H1 (cell line): ENCODE measurements around the gene ETV5. TPM values are rescaled to one million over a fixed set of nuclear protein-coding genes. Genes with fewer than 3 reads are reported as not detected.

Source experiments
- CTCF ChIA-PET: fragments of 300-600 bp; sonication (Branson Sonifier 250); formaldehyde crosslinking; loops from one replicate; lab custom pipeline; 2021; ENCODE audit not compliant: partially characterized antibody; lab: Charles Lee
- POLR2A ChIA-PET: fragments of 300-600 bp; sonication (Branson Sonifier 250); formaldehyde crosslinking; loops from one replicate; lab custom pipeline; 2021; ENCODE audit warnings: inconsistent platforms; ENCODE audit not compliant: partially characterized antibody; lab: Charles Lee
- DNase-seq, 2 experiments: peaks; one replicate each; pipeline versions ENCODE4 v3.0.0 to v3.0.0-alpha.2; 2010 to 2022; ENCODE audit warnings: low spot score in 2 of 2, low read depth in 1 of 2, mixed read lengths in 1 of 2
- FAIRE-seq: peaks from 2 replicates; lab custom pipeline; 2011; peaks lifted over from hg19 to GRCh38; lab: Jason Lieb, UNC
- H2AFZ ChIP-seq: 2 replicates; pipeline ENCODE4 v1.8.1; 2012; ENCODE audit warnings: low read length, inconsistent platforms
- H2AK5ac ChIP-seq: 2 replicates; pipeline ENCODE4 v1.6.1; 2013; ENCODE audit warnings: low read depth, low read length
- H2BK120ac ChIP-seq: replicated peaks from 2 replicates; pipeline ENCODE3; 2013; ENCODE audit warnings: low read depth, low read length, inconsistent platforms
- H2BK12ac ChIP-seq: 2 replicates; pipeline ENCODE4 v1.6.1; 2013; ENCODE audit warnings: low read depth, low read length
- H2BK15ac ChIP-seq: 2 replicates; pipeline ENCODE4 v1.6.1; 2013; ENCODE audit warnings: low read length
- H2BK20ac ChIP-seq: 2 replicates; pipeline ENCODE4 v1.6.1; 2013; ENCODE audit warnings: low read length
- H2BK5ac ChIP-seq: 2 replicates; pipeline ENCODE4 v1.6.1; 2013; ENCODE audit warnings: low read depth, low read length
- H3K14ac ChIP-seq: 2 replicates; pipeline ENCODE4 v1.6.1; 2013; ENCODE audit warnings: inconsistent platforms; ENCODE audit not compliant: insufficient read length
- H3K18ac ChIP-seq: 2 replicates; pipeline ENCODE4 v1.6.1; 2013; ENCODE audit warnings: low read length; ENCODE audit errors: extremely low read depth
- H3K23ac ChIP-seq: 2 replicates; pipeline ENCODE4 v1.6.1; 2013; ENCODE audit warnings: inconsistent platforms; ENCODE audit not compliant: insufficient read length
- H3K23me2 ChIP-seq: 2 replicates; pipeline ENCODE4 v1.6.1; 2013; ENCODE audit warnings: low read depth, low read length
- H3K27ac ChIP-seq: 2 replicates; pipeline ENCODE4 v1.6.1; 2011; ENCODE audit warnings: low read depth, low read length, inconsistent platforms
- H3K27me3 ChIP-seq, 4 experiments: replicated peaks in 1 of 4; 1 replicate in 1 of 4; 2 replicates in 3 of 4; pipeline versions ENCODE4 v1.6.1 to v1.8.1; 2011 to 2013; ENCODE audit warnings: low read length in 3 of 4, mild to moderate bottlenecking in 3 of 4, inconsistent platforms in 2 of 4, mixed read lengths in 2 of 4, moderate library complexity in 1 of 4; ENCODE audit not compliant: control insufficient read depth in 3 of 4, insufficient read depth in 3 of 4; ENCODE audit errors: extremely low read depth in 1 of 4
- H3K36me3 ChIP-seq, 4 experiments: 2 replicates each; pipeline versions ENCODE4 v1.6.1 to v1.8.1; 2011 to 2013; ENCODE audit warnings: mild to moderate bottlenecking in 4 of 4, low read length in 3 of 4, moderate library complexity in 2 of 4, control low read depth in 1 of 4, inconsistent platforms in 1 of 4; ENCODE audit not compliant: insufficient read depth in 4 of 4, control insufficient read depth in 2 of 4
- H3K4ac ChIP-seq: replicated peaks from 2 replicates; pipeline ENCODE3; 2013; ENCODE audit warnings: low read length, low read depth, mixed read lengths, inconsistent platforms; ENCODE audit not compliant: insufficient read length
- H3K4me1 ChIP-seq, 4 experiments: replicated peaks in 1 of 4; 1 replicate in 1 of 4; 2 replicates in 3 of 4; pipeline versions ENCODE4 v1.6.1 to v1.8.1; 2011 to 2013; ENCODE audit warnings: low read length in 3 of 4, inconsistent platforms in 2 of 4, mixed read lengths in 1 of 4; ENCODE audit not compliant: insufficient read depth in 4 of 4, control insufficient read depth in 3 of 4
- H3K4me2 ChIP-seq, 2 experiments: 2 replicates each; pipeline versions ENCODE4 v1.6.1 to v1.8.1; 2011 to 2013; ENCODE audit warnings: low read depth in 2 of 2, low read length in 2 of 2, control low read depth in 1 of 2, inconsistent platforms in 1 of 2, mild to moderate bottlenecking in 1 of 2; ENCODE audit not compliant: insufficient read depth in 1 of 2
- H3K4me3 ChIP-seq, 4 experiments: fragments of 200-600, 300-600 bp in 1 of 4; sonication (generic), shearing (Covaris generic), sonication (Bioruptor Twin) in 1 of 4; 2 replicates each; pipeline versions ENCODE4 v1.5.1 to v1.8.1; 2011 to 2016; ENCODE audit warnings: low read length in 4 of 4, low read depth in 3 of 4, control low read depth in 2 of 4, inconsistent platforms in 2 of 4, mild to moderate bottlenecking in 2 of 4, mixed read lengths in 1 of 4, moderate library complexity in 1 of 4; ENCODE audit not compliant: insufficient read depth in 2 of 4; ENCODE audit errors: extremely low read depth in 1 of 4
- H3K56ac ChIP-seq: replicated peaks from 2 replicates; pipeline ENCODE3; 2013; ENCODE audit warnings: low read depth, mild to moderate bottlenecking, mixed read lengths, low read length, inconsistent platforms; ENCODE audit not compliant: insufficient read length
- H3K79me1 ChIP-seq: 2 replicates; pipeline ENCODE4 v1.6.1; 2013; ENCODE audit warnings: low read depth, low read length, control low read depth
- H3K79me2 ChIP-seq, 2 experiments: 2 replicates each; pipeline versions ENCODE4 v1.6.1 to v1.8.1; 2012 to 2013; ENCODE audit warnings: low read length in 2 of 2, mild to moderate bottlenecking in 2 of 2, inconsistent platforms in 1 of 2; ENCODE audit not compliant: insufficient read depth in 2 of 2, control insufficient read depth in 1 of 2
- H3K9ac ChIP-seq, 4 experiments: replicated peaks in 1 of 4; 1 replicate in 1 of 4; 2 replicates in 3 of 4; pipeline versions ENCODE4 v1.6.1 to v1.8.1; 2011 to 2013; ENCODE audit warnings: low read depth in 3 of 4, low read length in 3 of 4, control low read depth in 2 of 4, mild to moderate bottlenecking in 2 of 4, moderate library complexity in 2 of 4, inconsistent platforms in 1 of 4; ENCODE audit errors: extremely low read depth in 1 of 4
- H3K9me3 ChIP-seq, 2 experiments: 2 replicates each; pipeline versions ENCODE4 v1.6.1 to v1.8.1; 2012 to 2013; ENCODE audit warnings: mild to moderate bottlenecking in 2 of 2, moderate library complexity in 2 of 2, control low read depth in 1 of 2, inconsistent platforms in 1 of 2, low read depth in 1 of 2, low read length in 1 of 2, mixed read lengths in 1 of 2; ENCODE audit not compliant: insufficient read depth in 2 of 2
- H4K20me1 ChIP-seq, 2 experiments: replicated peaks in 1 of 2; 2 replicates each; pipeline versions ENCODE3 to v1.8.1; 2011 to 2013; ENCODE audit warnings: inconsistent platforms in 2 of 2, low read length in 2 of 2, mild to moderate bottlenecking in 1 of 2; ENCODE audit not compliant: insufficient read depth in 2 of 2, control insufficient read depth in 1 of 2
- H4K5ac ChIP-seq: 2 replicates; pipeline ENCODE4 v1.6.1; 2013; ENCODE audit warnings: low read length, low read depth, mixed read lengths, inconsistent platforms; ENCODE audit not compliant: insufficient read length
- H4K8ac ChIP-seq: 2 replicates; pipeline ENCODE4 v1.8.0; 2013; ENCODE audit warnings: mild to moderate bottlenecking, moderate library complexity, low read length, inconsistent platforms; ENCODE audit not compliant: insufficient read depth; ENCODE audit errors: extremely low read depth
- H4K91ac ChIP-seq: replicated peaks from 2 replicates; pipeline ENCODE3; 2013; ENCODE audit warnings: low read length, mixed read lengths, inconsistent platforms; ENCODE audit not compliant: insufficient read length
- CBX8 ChIP-seq: fragments of 300-800, 300-1000 bp; sonication (generic); IDR thresholded peaks from 2 replicates; pipeline ENCODE4 v1.7.1; 2016; ENCODE audit warnings: low read depth, low read length, borderline replicate concordance
- CHD2 ChIP-seq: IDR thresholded peaks from 2 replicates; pipeline ENCODE4 v1.6.1; 2012; ENCODE audit warnings: low read length, improper control_type of control experiment
- CTCF ChIP-seq, 3 experiments: IDR thresholded peaks; 1 replicate in 2 of 3; 2 replicates in 1 of 3; pipeline versions ENCODE4 v1.5.1 to v1.6.1; 2011; ENCODE audit warnings: low read length in 3 of 3, mild to moderate bottlenecking in 3 of 3, inconsistent platforms in 2 of 3, low read depth in 1 of 3, moderate library complexity in 1 of 3; ENCODE audit not compliant: insufficient read depth in 1 of 3; ENCODE audit errors: control extremely low read depth in 1 of 3
- HDAC2 ChIP-seq, 2 experiments: fragments of 300-600 bp in 1 of 2; sonication (generic) in 1 of 2; IDR thresholded peaks; 2 replicates each; pipeline ENCODE4 v1.6.1; 2011 to 2012; ENCODE audit warnings: low read depth in 2 of 2, low read length in 2 of 2, mild to moderate bottlenecking in 2 of 2, moderate library complexity in 2 of 2, borderline replicate concordance in 1 of 2, inconsistent platforms in 1 of 2
- MAX ChIP-seq: IDR thresholded peaks from 2 replicates; pipeline ENCODE4 v1.6.1; 2012; ENCODE audit warnings: inconsistent platforms
- SP1 ChIP-seq: IDR thresholded peaks from 2 replicates; pipeline ENCODE4 v1.6.1; 2011; ENCODE audit warnings: low read depth, low read length
- TAF1 ChIP-seq: IDR thresholded peaks from 2 replicates; pipeline ENCODE4 v1.6.1; 2011; ENCODE audit warnings: mild to moderate bottlenecking, low read depth, low read length
- TBP ChIP-seq: IDR thresholded peaks from 2 replicates; pipeline ENCODE4 v1.6.1; 2011; ENCODE audit warnings: low read depth, low read length, improper control_type of control experiment
- WGBS, 2 experiments: shearing (Covaris generic) in 1 of 2; methylation state at CpG; one replicate each; pipeline versions ENCODE4 v1.1.6 to v1.1.7; 2013 to 2015; ENCODE audit warnings: low lambda C conversion rate in 2 of 2, mixed read lengths in 2 of 2, inconsistent platforms in 1 of 2, low coverage in 1 of 2, missing lambda C conversion rate in 1 of 2; ENCODE audit not compliant: insufficient replicate concordance in 2 of 2, insufficient coverage in 1 of 2, insufficient read length in 1 of 2; ENCODE audit errors: extremely low coverage in 1 of 2, missing lambda C conversion rate in 1 of 2; 5-methylcytosine and 5-hydroxymethylcytosine counted together
- polyA plus RNA-seq, 7 experiments: library from polyadenylated mRNA; depleted of rRNA in 3 of 7; stranded (reverse) in 5 of 7; unstranded in 2 of 7; fragments of >200 nt in 5 of 7; fragments of 200-250 nt in 2 of 7; gene quantifications; 1 replicate in 5 of 7; 2 replicates in 1 of 7; 4 replicates in 1 of 7; pipeline versions ENCODE4 v1.2.1 to v1.2.3, GENCODE V29; 2011 to 2013; ENCODE audit warnings: missing spikeins in 2 of 7, mixed read lengths in 2 of 7
- total RNA-seq: library from RNA; stranded (reverse); fragmentation: NEBNext Ultra II Directional; extraction: Animal tissue kit (Norgen Biotek cat#: 25700); gene quantifications from 2 replicates; pipeline ENCODE4 v1.2.1, GENCODE V29; 2021

Gene ETV5
- total and polyA plus RNA-seq, 2 of the 8 experiments (the other 6 are each of a cell fraction or from before 2014, with no cell fraction given): 13.1 to 36.9 TPM

- DNase-seq (no peak), FAIRE-seq (no peak)
- peak overlapping the region; percentile 55; the same call in 1 of the 2 replicates for H2AK5ac ChIP-seq
- no peak overlapping the region for H2BK120ac ChIP-seq
- no peak overlapping the region for H3K9ac ChIP-seq
- H2BK12ac ChIP-seq: peak overlapping the region; percentile 78
- ChIA-PET CTCF (interaction anchor here (0.6 to 3.6 kb wide), 14 partner anchors 11 to 1536 kb away, joined by 3 to 19 read pairs (median 4); no protein-coding TSS in a partner anchor), POLR2A (interaction anchor here (0.8 to 5.3 kb wide), 13 partner anchors 8 to 162 kb away, joined by 3 to 56 read pairs (median 5); partner anchors contain the start of genes ETV5 and TRA2B)
- no peak overlapping the region for H2BK20ac ChIP-seq
- H3K56ac ChIP-seq: no peak overlapping the region
- H3K36me3 ChIP-seq: no peaks in the 10 kb centered on the region
- H3K27ac ChIP-seq: no peak overlapping the region
- H3K4me2 ChIP-seq: peak overlapping the region; percentile 82 to 95
- H3K4me1 ChIP-seq: peaks cover 5 to 26% (median 22%) of the 10 kb centered on the region in 4 experiments
- peaks cover 0 to 15% (median 9%) of the 10 kb centered on the region in 4 experiments; a peak in 5 of 7 replicates for H3K27me3 ChIP-seq
- no peak overlapping the region for H4K5ac ChIP-seq
- H3K23me2 ChIP-seq: peaks cover 9% of the 10 kb centered on the region
- no peak overlapping the region for H3K14ac ChIP-seq
- no peaks in the 10 kb centered on the region for H4K20me1 ChIP-seq
- H3K79me1 ChIP-seq: no peaks in the 10 kb centered on the region
- H3K18ac ChIP-seq: peak overlapping the region; percentile 95
- WGBS, 2 experiments: 15% methylated on average over 4 of the region's 4 CpGs; no CpG with 5 or more reads in 1 of the 2 experiments
- H3K79me2 ChIP-seq: no peaks in the 10 kb centered on the region
- no peak for TF ChIP-seq TBP
- no peak for TF ChIP-seq HDAC2 (IDR thresholded peaks at IDR 0.05; ENCODE audit: borderline replicate concordance in 1 of 2, low read depth in 2 of 2, low read length in 2 of 2)
- TF ChIP-seq CTCF (IDR thresholded peaks at IDR 0.05; ENCODE audit: control extremely low read depth in 1 of 3, insufficient read depth in 1 of 3, low read depth in 1 of 3, low read length in 3 of 3): no peak
- no peak for TF ChIP-seq CBX8
- no peak for TF ChIP-seq CHD2
- no peak for TF ChIP-seq TAF1
- TF ChIP-seq SP1: no peak
- TF ChIP-seq MAX: no peak
- H3K4ac ChIP-seq: no peak overlapping the region
- 0 out of 2 replicates have a peak overlapping the region, but pooled peaks have one; percentile 34 for H2BK15ac ChIP-seq
- no peaks in the 10 kb centered on the region for H3K9me3 ChIP-seq
- H3K4me3 ChIP-seq: peak overlapping the region; percentile 44 to 57 (median 47); a peak in 7 of 8 replicates
- no peak overlapping the region for H3K23ac ChIP-seq
- H4K91ac ChIP-seq: no peak overlapping the region
- peak overlapping the region; percentile 80 for H2BK5ac ChIP-seq
- peak overlapping the region; percentile 9; the same call in 1 of the 2 replicates for H2AFZ ChIP-seq
- H4K8ac ChIP-seq: no peak overlapping the region
Observed at GRCh38 chr3:186097317-186097662, 11.6 kb downstream of the ETV5 start.
